Measurements from ENCODE around the gene SMIM23.

DNA sequence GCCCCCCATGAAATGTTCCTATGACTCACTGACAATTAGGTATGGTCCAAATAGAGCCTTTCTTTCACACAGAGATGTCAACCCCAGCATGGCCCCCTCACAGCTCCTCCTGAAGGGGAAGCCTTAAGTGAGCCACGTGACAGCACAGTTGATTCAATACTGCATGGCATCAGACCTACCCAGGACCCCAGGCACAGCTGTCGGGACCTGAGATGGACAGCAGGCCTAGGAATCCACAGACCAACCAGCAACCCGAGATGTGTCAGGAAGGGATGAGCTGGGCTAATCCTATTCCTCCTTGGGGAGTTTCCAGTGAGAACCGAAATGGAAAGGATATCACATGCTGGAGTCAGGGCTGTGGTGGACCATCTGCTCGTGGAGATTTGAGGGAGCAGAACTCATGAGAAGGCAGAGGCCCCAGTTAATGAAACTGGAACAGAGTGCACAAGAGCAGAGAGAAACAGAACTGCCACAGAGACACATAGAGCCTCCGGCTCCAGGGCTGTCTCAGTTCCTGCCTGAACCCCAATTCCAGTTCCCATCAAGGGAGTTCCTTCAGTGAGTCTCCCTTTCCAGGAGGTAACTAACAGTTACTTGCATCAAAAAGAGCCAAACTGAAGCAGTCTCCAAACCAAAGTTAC is 42.1 kb upstream of the SMIM23 start:
- no peak for TF ChIP-seq CREB1 (IDR thresholded peaks at IDR 0.05)
- no peak for TF ChIP-seq CREB1 (CRISPR knock-in tag; IDR thresholded peaks at IDR 0.05)
- TF ChIP-seq ZNF446 (CRISPR knock-in tag; IDR thresholded peaks at IDR 0.05): no peak
- no peak for TF ChIP-seq ZFP36 (IDR thresholded peaks at IDR 0.05; ENCODE audit: borderline replicate concordance, low read depth, low read length, partially characterized antibody)
- no peak for TF ChIP-seq FOSL1 (CRISPR knock-in tag; IDR thresholded peaks at IDR 0.05; ENCODE audit: borderline replicate concordance)
- no peak for TF ChIP-seq SUZ12 (IDR thresholded peaks at IDR 0.05; ENCODE audit: low read depth, low read length)
